Keratinocyte (primary cell): ENCODE results near the gene NFASC. TPM values are rescaled to one million over a fixed set of nuclear protein-coding genes. Genes with fewer than 3 reads are reported as not detected.

Source experiments
- DNase-seq: peaks from one replicate; pipeline ENCODE4 v3.0.0-alpha.2; 2011; ENCODE audit warnings: low read depth, missing footprints, low spot score
- FAIRE-seq: peaks from 2 replicates; lab custom pipeline; 2011; peaks lifted over from hg19 to GRCh38; lab: Jason Lieb, UNC
- H2AFZ ChIP-seq: 2 replicates; pipeline ENCODE4 v1.6.0; 2012; ENCODE audit warnings: low read length, control low read depth, inconsistent platforms; ENCODE audit not compliant: control insufficient read depth
- H3K27ac ChIP-seq: 2 replicates; pipeline ENCODE4 v1.5.1; 2011; ENCODE audit warnings: low read length; ENCODE audit not compliant: control insufficient read depth, insufficient read depth
- H3K27me3 ChIP-seq: 3 replicates; pipeline ENCODE4 v1.6.0; 2011; ENCODE audit warnings: low read length; ENCODE audit not compliant: control insufficient read depth, insufficient read depth; ENCODE audit errors: extremely low read depth
- H3K36me3 ChIP-seq, 2 experiments: 2 replicates in 1 of 2; 3 replicates in 1 of 2; pipeline ENCODE4 v1.5.1; 2011; ENCODE audit warnings: low read length in 2 of 2, mild to moderate bottlenecking in 1 of 2; ENCODE audit not compliant: control insufficient read depth in 2 of 2, insufficient read depth in 2 of 2; ENCODE audit errors: extremely low read depth in 1 of 2
- H3K4me1 ChIP-seq: 3 replicates; pipeline ENCODE4 v1.5.1; 2011; ENCODE audit warnings: low read length; ENCODE audit not compliant: control insufficient read depth, insufficient read depth; ENCODE audit errors: extremely low read depth
- H3K4me2 ChIP-seq: 3 replicates; pipeline ENCODE4 v1.6.0; 2011; ENCODE audit warnings: low read depth, low read length; ENCODE audit not compliant: control insufficient read depth, insufficient read depth; ENCODE audit errors: extremely low read depth
- H3K4me3 ChIP-seq, 3 experiments: fragments of 200-600 bp in 1 of 3; sonication (generic) in 1 of 3; 2 replicates in 2 of 3; 3 replicates in 1 of 3; pipeline ENCODE4 v1.5.1; 2011 to 2016; ENCODE audit warnings: low read length in 3 of 3, mild to moderate bottlenecking in 3 of 3, control low read depth in 2 of 3, inconsistent platforms in 1 of 3, low read depth in 1 of 3, mixed read lengths in 1 of 3, mixed run types in 1 of 3, moderate library complexity in 1 of 3; ENCODE audit not compliant: control insufficient read depth in 2 of 3, insufficient read depth in 2 of 3; ENCODE audit errors: extremely low read depth in 1 of 3
- H3K79me2 ChIP-seq: 2 replicates; pipeline ENCODE4 v1.6.0; 2012; ENCODE audit warnings: low read length; ENCODE audit not compliant: control insufficient read depth, insufficient read depth
- H3K9ac ChIP-seq: 3 replicates; pipeline ENCODE4 v1.6.0; 2011; ENCODE audit warnings: low read length; ENCODE audit not compliant: control insufficient read depth, insufficient read depth; ENCODE audit errors: extremely low read depth
- H3K9me1 ChIP-seq: 3 replicates; pipeline ENCODE4 v1.6.0; 2011; ENCODE audit warnings: low read length; ENCODE audit not compliant: control insufficient read depth, insufficient read depth; ENCODE audit errors: extremely low read depth
- H3K9me3 ChIP-seq: 2 replicates; pipeline ENCODE4 v1.5.1; 2012; ENCODE audit warnings: low read depth, low read length; ENCODE audit not compliant: control insufficient read depth
- H4K20me1 ChIP-seq: 3 replicates; pipeline ENCODE4 v1.6.0; 2011; ENCODE audit warnings: low read length; ENCODE audit not compliant: control insufficient read depth, insufficient read depth; ENCODE audit errors: extremely low read depth
- EZH2 ChIP-seq: IDR thresholded peaks from one replicate; pipeline ENCODE4 v1.6.1; 2012; ENCODE audit warnings: inconsistent platforms, mild to moderate bottlenecking, low read length, moderate library complexity
- dilution Hi-C: fragments of 300-500 bp; cut with MboI; formaldehyde crosslinking; loops from one replicate; pipeline ENCODE4 v1.7.0; 2020; ENCODE audit warnings: low sequenced_read_pairs; ENCODE audit not compliant: extremely low pct_ligation_motif_present
- polyA plus RNA-seq, 5 experiments: library from polyadenylated mRNA; depleted of rRNA in 3 of 5; stranded (reverse) in 3 of 5; stranded (forward) in 1 of 5; unstranded in 1 of 5; fragments of >200 nt; gene quantifications; 1 replicate in 1 of 5; 2 replicates in 3 of 5; 3 replicates in 1 of 5; pipeline versions ENCODE4 v1.2.1 to v1.2.3, GENCODE V29; 2011 to 2012; ENCODE audit warnings: missing spikeins in 2 of 5, low read depth in 1 of 5, low replicate concordance in 1 of 5
- TF ChIP-seq, protein P1 (sequence below), 3 experiments: IDR thresholded peaks in 1 of 3; conservative IDR thresholded peaks in 1 of 3; optimal IDR thresholded peaks in 1 of 3; 2 replicates in 2 of 3; 3 replicates in 1 of 3; pipeline versions ENCODE3 to v1.5.1; 2011; ENCODE audit warnings: low read length in 3 of 3, mild to moderate bottlenecking in 3 of 3, moderate library complexity in 2 of 3, control low read depth in 1 of 3, inconsistent platforms in 1 of 3; ENCODE audit not compliant: insufficient read depth in 2 of 3; ENCODE audit errors: extremely low read depth in 1 of 3

NFASC gene
- polyA plus RNA-seq, 1 donor (not counting 4 experiments of a cell fraction or from before 2014, with no cell fraction given) = 4.3 TPM

- DNase-seq (no peak), FAIRE-seq (peak; percentile 69)
- Histone ChIP-seq H3K4me3 (no peak overlapping the region), H3K4me1 (no peaks in the 10 kb centered on the region), H3K9me3 (no peaks in the 10 kb centered on the region), H3K9ac (no peak overlapping the region), H2AFZ (no peak overlapping the region), H3K79me2 (no peaks in the 10 kb centered on the region), H4K20me1 (no peaks in the 10 kb centered on the region), H3K4me2 (no peak overlapping the region), H3K27me3 (no peaks in the 10 kb centered on the region), H3K36me3 (no peaks in the 10 kb centered on the region), H3K9me1 (no peaks in the 10 kb centered on the region), H3K27ac (no peak overlapping the region)
- dilution Hi-C loops = no loop called here
- no peak for TF ChIP-seq EZH2
- TF ChIP-seq, protein P1, sequence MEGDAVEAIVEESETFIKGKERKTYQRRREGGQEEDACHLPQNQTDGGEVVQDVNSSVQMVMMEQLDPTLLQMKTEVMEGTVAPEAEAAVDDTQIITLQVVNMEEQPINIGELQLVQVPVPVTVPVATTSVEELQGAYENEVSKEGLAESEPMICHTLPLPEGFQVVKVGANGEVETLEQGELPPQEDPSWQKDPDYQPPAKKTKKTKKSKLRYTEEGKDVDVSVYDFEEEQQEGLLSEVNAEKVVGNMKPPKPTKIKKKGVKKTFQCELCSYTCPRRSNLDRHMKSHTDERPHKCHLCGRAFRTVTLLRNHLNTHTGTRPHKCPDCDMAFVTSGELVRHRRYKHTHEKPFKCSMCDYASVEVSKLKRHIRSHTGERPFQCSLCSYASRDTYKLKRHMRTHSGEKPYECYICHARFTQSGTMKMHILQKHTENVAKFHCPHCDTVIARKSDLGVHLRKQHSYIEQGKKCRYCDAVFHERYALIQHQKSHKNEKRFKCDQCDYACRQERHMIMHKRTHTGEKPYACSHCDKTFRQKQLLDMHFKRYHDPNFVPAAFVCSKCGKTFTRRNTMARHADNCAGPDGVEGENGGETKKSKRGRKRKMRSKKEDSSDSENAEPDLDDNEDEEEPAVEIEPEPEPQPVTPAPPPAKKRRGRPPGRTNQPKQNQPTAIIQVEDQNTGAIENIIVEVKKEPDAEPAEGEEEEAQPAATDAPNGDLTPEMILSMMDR (optimal IDR thresholded peaks at IDR 0.05 in 1 of 3, IDR thresholded peaks at IDR 0.05 in 1 of 3, conservative IDR thresholded peaks at IDR 0.05 in 1 of 3; ENCODE audit: extremely low read depth in 1 of 3, insufficient read depth in 2 of 3, low read length in 3 of 3) = peak; percentile 75 to 91 (median 87)
Measured at GRCh38 chr1:204975568-204976235, 105.0 kb downstream of the NFASC start.

DNA sequence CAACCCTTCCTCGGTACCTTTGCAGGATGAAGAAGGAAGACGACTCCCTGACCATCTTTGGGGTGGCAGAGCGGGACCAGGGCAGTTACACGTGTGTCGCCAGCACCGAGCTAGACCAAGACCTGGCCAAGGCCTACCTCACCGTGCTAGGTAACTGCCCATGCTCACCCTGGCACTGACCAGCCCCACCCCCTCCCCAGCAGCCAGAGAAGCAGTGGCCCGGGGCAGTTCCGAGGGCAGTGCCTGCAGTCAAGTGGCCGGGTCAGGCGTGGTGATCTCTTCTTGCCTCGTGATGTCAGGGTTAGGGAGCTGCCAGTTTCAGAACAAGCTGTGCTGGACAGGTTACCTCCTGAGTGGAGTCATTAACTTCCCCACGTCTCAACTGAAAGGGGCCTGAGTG is 106.0 kb downstream of the NFASC start:
- TF ChIP-seq, protein P1 (optimal IDR thresholded peaks at IDR 0.05 in 1 of 3, IDR thresholded peaks at IDR 0.05 in 1 of 3, conservative IDR thresholded peaks at IDR 0.05 in 1 of 3; ENCODE audit: extremely low read depth in 1 of 3, insufficient read depth in 2 of 3, low read length in 3 of 3) = no peak
- no peak for TF ChIP-seq EZH2
- Histone ChIP-seq H3K36me3 (no peaks in the 10 kb centered on the region), H3K4me1 (no peaks in the 10 kb centered on the region), H2AFZ (no peak overlapping the region), H3K4me3 (no peak overlapping the region), H3K27ac (no peak overlapping the region), H3K4me2 (no peak overlapping the region), H4K20me1 (no peaks in the 10 kb centered on the region), H3K9me1 (no peaks in the 10 kb centered on the region), H3K79me2 (no peaks in the 10 kb centered on the region), H3K9ac (no peak overlapping the region), H3K27me3 (no peaks in the 10 kb centered on the region), H3K9me3 (no peaks in the 10 kb centered on the region)
- FAIRE-seq (no peak), DNase-seq (no peak)
- dilution Hi-C loops = no loop called here
